Measurements from ENCODE around the gene EPHX1. TPM values are rescaled to one million over a fixed set of nuclear protein-coding genes. Genes with fewer than 3 reads are reported as not detected.
A peak's percentile ranks its signal among the peaks of the same experiment; 100 is the strongest.

Gene EPHX1
- total RNA-seq, 2 donors from 2014 or later, result 57.7 to 66.0 TPM

DNA sequence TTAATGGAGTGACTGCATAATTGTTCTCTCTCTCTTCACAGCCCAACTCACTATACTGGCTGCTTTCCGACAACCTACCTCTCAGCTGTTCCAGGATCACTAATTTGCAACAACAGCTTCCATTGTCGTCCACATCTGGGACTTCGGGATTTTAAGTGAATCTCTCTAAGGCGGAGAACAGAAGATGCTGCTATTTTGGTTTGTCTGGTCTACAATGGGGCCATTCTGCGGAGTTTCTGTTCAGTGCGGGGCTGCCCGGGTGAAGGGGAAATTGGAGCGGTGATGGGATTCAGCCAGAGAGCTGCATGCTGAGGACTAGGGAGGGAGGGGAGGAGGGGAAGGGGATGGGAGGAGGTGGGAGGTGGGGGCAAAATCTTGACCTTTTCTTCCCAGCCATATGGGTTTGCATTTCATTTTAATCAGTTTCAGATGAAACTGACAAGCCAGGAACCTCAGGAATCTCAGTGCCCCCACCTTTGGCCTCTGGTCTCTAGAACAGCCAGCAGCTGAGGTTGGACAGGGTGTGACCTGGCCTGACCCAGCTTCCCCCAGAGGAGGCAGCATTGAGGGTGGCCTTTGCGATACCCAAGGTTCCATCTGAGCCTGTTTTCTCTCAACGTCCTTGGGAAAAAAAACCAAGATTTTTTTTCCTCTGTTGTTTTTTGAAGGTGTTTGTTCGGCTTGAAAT, 39.2 kb upstream of the EPHX1 start:
- no peaks in the 10 kb centered on the region for H3K36me3 ChIP-seq
- H3K4me1 ChIP-seq, result peaks cover 5 to 50% of the 10 kb centered on the region in 2 donors
- TF ChIP-seq, protein P1, sequence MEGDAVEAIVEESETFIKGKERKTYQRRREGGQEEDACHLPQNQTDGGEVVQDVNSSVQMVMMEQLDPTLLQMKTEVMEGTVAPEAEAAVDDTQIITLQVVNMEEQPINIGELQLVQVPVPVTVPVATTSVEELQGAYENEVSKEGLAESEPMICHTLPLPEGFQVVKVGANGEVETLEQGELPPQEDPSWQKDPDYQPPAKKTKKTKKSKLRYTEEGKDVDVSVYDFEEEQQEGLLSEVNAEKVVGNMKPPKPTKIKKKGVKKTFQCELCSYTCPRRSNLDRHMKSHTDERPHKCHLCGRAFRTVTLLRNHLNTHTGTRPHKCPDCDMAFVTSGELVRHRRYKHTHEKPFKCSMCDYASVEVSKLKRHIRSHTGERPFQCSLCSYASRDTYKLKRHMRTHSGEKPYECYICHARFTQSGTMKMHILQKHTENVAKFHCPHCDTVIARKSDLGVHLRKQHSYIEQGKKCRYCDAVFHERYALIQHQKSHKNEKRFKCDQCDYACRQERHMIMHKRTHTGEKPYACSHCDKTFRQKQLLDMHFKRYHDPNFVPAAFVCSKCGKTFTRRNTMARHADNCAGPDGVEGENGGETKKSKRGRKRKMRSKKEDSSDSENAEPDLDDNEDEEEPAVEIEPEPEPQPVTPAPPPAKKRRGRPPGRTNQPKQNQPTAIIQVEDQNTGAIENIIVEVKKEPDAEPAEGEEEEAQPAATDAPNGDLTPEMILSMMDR (IDR thresholded peaks at IDR 0.05), result no peak
- no peak for DNase-seq (ENCODE audit: low spot score)
- H3K9me3 ChIP-seq, result no peaks in the 10 kb centered on the region
- no peaks in the 10 kb centered on the region for H3K27me3 ChIP-seq
- no peak overlapping the region for H3K27ac ChIP-seq
- H3K4me3 ChIP-seq, result no peak overlapping the region

DNA sequence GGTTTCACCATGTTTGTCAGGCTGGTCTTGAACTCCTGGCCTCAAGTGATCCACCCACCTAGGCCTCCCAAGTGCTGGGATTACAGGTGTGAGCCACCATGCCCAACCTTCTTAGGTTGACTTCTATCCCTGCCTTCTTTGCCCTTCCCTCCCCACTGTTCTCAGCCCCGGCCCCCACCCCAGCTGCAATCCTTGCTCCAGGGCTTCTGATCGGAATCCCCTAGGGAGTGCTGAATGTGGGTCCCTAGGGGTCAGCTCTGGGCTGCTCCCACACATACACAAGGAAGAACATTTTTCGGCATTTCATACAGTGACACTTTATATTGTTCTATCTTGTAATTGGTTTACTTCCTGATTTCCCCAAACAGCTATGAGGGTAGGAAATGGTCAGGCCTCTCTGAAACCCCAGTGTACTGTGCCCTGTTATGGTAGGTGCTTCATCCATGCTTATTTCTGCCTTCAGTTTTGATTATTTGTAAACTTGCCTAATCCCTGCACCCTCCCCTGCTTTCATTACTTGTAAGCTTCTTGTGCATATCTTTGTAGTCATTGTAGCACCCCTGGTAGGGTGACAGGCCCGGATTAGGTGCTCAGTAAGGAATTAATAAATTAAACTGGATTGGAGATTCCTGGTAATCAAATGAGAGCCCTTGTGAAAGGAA, 38.1 kb upstream of the EPHX1 start:
- DNase-seq (ENCODE audit: low spot score), result no peak
- Histone ChIP-seq H3K36me3 (no peaks in the 10 kb centered on the region), H3K9me3 (no peaks in the 10 kb centered on the region), H3K27me3 (no peaks in the 10 kb centered on the region), H3K27ac (peak overlapping the region in 1 of 2 donors; percentile 26), H3K4me1 (peaks cover 5 to 43% of the 10 kb centered on the region in 2 donors), H3K4me3 (no peak overlapping the region)
- TF ChIP-seq, protein P1 (IDR thresholded peaks at IDR 0.05), result no peak

DNA sequence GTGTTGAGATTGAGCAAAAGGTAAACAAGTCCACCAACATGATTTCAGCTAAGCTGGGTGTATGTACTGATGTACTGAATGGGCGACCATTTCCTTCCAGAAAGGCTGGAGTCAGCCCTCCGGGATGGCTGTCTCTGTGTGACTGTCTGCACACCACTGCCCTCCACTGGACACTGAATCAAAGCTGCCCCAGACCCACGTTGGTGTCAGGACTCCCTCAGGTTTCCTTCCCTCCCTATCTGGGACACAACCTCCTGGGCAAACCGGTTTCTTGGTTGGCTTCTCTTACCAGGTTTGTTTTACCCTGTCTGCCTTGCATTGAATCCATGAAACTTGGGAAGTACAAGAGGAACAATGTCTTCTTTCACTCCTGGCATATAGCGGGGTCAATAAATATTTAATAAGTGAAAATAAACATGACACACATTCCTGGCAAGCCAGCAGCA, 37.6 kb upstream of the EPHX1 start:
- H3K4me3 ChIP-seq, result no peak overlapping the region
- DNase-seq (ENCODE audit: low spot score), result peak; percentile 85
- TF ChIP-seq, protein P1 (IDR thresholded peaks at IDR 0.05), result peak; percentile 78 to 93
- H3K27me3 ChIP-seq, result no peaks in the 10 kb centered on the region
- no peaks in the 10 kb centered on the region for H3K9me3 ChIP-seq
- H3K4me1 ChIP-seq, result peaks cover 5 to 43% of the 10 kb centered on the region in 2 donors
- H3K27ac ChIP-seq, result no peak overlapping the region
- no peaks in the 10 kb centered on the region for H3K36me3 ChIP-seq

DNA sequence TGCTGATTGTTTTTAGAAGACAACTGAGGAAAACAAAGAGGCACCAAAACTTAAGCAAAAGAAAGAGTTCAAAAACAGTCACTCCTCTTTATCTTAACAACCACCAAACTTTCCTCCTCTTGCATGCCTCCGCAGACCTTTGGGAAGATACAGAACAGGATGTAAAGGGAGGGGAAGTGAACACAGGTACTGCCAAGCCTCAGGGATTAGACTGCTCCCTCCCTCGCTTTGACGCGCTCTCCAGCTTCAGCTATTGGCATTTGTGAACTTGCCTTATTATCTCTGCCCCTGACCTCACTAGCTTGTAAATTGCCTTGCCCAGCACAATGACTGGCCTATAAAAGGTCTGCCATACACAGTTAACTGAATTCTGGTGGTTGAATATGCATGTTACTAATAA, 37.1 kb upstream of the EPHX1 start:
- Histone ChIP-seq H3K27me3 (no peaks in the 10 kb centered on the region), H3K9me3 (no peaks in the 10 kb centered on the region), H3K4me1 (peaks cover 5 to 38% of the 10 kb centered on the region in 2 donors), H3K4me3 (no peak overlapping the region), H3K27ac (no peak overlapping the region), H3K36me3 (no peaks in the 10 kb centered on the region)
- TF ChIP-seq, protein P1 (IDR thresholded peaks at IDR 0.05), result no peak
- no peak for DNase-seq (ENCODE audit: low spot score)

DNA sequence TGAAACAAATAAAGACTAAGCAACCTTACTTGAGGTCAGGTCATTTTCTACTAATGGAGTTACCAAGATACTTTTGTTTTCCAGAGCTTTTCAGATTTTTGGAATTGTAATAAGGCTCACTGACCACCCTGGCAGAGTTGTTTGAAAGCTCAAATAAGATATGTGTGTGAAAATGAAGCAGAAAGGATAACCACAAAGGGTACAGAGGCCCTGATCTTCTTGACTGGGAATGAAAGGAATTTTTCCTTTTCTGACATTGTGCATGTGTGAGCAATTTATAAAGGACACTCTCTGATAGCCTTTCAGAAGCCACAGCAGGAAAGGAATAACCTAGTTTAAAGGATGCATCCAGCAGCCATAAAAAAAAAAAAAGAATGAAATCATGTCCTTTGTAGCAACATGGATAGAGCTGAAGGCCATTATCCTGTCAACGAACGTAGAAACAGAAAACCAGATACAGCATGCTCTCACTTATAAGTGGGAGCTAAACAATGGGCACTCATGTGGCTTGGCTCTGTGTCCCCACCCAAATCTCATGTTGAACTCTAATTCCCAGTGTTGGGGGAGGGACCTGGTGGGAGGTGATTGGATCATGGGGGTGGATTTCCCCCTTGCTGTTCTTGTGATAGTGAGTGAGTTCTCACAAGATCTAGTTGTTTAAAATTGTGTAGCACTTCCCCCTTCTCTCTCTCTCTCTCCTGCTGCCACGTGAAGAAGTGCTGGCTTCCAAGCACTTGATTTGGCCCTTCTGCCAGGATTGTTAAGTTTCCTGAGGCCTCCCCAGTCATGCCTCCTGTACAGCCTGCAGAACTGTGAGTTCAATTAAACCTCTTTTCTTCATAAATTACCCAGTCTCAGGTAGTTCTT, 35.4 kb upstream of the EPHX1 start:
- H3K27ac ChIP-seq, result no peak overlapping the region
- DNase-seq (ENCODE audit: low spot score), result no peak
- H3K4me1 ChIP-seq, result peaks cover 0 to 34% of the 10 kb centered on the region in 2 donors

More for the DNA sequence above, 35.4 kb upstream of the EPHX1 start:
- TF ChIP-seq, protein P1 (IDR thresholded peaks at IDR 0.05), result no peak
- Histone ChIP-seq H3K36me3 (no peaks in the 10 kb centered on the region), H3K4me3 (no peak overlapping the region), H3K27me3 (no peaks in the 10 kb centered on the region), H3K9me3 (no peaks in the 10 kb centered on the region)
